ENCODE results near the gene GULP1.
"Not testable (repeated sequence)": the region's sequence is repeated elsewhere in the genome, so short reads cannot be mapped to it uniquely, and the experiment has no call there.

Gene GULP1, protein sequence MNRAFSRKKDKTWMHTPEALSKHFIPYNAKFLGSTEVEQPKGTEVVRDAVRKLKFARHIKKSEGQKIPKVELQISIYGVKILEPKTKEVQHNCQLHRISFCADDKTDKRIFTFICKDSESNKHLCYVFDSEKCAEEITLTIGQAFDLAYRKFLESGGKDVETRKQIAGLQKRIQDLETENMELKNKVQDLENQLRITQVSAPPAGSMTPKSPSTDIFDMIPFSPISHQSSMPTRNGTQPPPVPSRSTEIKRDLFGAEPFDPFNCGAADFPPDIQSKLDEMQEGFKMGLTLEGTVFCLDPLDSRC
- total RNA-seq = 0 to 0.28 (median 0.05) reads per million in 3 experiments

GRCh38 chr2:188291617-188292347 is at the start of gene GULP1:
TSS of gene GULP1 (plus strand) at chr2:188291874. CDS start at chr2:188477703, 185,829 bp downstream.
- no peak for DNase-seq

GRCh38 chr2:188243381-188243780 is 48.3 kb upstream of the GULP1 start:
- DNase-seq = no peak

GRCh38 chr2:188244383-188244782 is 47.3 kb upstream of the GULP1 start:
- DNase-seq = no peak

DNA sequence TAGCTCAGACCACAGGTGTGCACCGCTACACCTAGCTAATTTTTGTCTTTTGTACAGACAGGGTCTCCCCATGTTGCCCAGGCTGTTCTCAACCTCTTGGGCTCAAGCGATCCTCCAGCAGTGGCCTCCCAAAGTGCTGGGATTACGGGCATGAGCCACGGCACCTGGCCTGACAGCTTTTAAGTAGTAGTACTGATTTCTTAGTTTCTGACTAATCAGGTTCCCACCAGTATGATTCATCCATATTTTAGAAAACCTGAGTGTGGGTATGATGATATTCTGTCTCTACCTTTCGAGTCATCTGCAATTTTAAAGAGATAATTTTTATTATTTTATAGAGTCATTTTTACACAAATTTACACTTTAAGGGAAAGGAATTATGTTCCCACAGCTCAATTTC is 46.4 kb upstream of the GULP1 start:
- DNase-seq = no peak

DNA sequence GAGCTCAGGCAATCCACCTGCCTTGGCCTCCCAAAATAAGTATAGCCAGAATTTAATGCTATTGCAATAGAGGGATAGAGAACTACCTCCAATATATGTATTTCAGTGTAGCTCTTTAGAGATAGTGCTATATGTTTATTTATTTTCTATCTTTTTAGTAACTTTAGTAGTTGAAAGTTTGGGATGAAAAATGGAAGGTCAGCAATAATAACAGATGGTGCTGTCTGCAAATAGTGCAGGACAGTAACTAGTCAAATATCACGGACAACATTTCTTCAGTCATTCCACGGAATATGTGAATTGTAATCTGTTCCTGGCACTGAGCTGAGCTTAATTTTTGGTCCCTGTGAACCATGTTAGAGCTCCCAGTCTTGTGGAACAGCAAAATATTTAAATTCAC is 43.2 kb upstream of the GULP1 start:
- DNase-seq = no peak

GRCh38 chr2:188251034-188251433 is 40.6 kb upstream of the GULP1 start:
- DNase-seq = no peak

DNA sequence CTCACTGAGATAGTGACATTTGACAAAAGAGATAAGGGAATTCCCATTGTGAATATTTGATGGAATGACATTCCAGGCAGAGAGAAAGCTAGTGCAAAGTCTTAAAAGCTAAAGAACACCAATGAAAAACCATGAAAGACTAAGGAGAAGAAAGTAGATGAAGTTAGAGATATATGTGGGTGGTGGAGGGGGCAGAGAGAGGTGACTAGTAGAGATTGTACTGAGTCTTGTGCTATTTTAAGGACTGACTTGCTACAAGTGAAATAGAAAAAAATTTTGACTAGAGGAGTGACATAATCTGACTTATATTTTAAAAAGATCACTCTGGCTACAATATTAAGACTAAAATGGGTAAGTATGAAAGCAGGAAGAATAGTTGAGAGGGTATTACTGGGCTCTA is 35.3 kb upstream of the GULP1 start:
- DNase-seq = no peak

GRCh38 chr2:188265315-188265714 is 26.4 kb upstream of the GULP1 start:
- no peak for DNase-seq

- no peak for DNase-seq
Measured at GRCh38 chr2:188267776-188268175, 23.9 kb upstream of the GULP1 start.

- no peak for DNase-seq
Measured at GRCh38 chr2:188269004-188269403, 22.7 kb upstream of the GULP1 start.

GRCh38 chr2:188272121-188272520 is 19.6 kb upstream of the GULP1 start:
- no peak for DNase-seq

DNA sequence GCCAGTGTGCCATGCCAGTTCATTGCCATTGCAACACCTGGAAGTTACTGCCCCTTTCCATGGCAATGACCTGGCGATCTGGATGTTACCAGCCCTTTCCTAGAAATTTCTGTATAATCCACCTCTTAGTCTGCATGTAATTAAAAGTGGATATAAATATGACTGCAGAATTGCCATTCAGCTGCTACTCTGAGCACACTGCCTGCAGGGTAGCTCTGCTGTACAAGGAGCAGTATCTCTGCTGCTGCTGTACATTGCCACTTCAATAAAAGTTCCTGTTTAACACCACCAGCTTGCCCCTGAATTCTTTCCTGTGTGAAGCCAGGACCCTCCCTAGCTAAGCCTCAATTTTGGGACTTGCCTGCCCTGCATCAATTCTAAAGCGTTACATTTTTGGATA is 17.4 kb upstream of the GULP1 start:
- DNase-seq = no peak

- DNase-seq = no peak
Measured at GRCh38 chr2:188276255-188276654, 15.4 kb upstream of the GULP1 start.

- no peak for DNase-seq
Measured at GRCh38 chr2:188277786-188278185, 13.9 kb upstream of the GULP1 start.

DNA sequence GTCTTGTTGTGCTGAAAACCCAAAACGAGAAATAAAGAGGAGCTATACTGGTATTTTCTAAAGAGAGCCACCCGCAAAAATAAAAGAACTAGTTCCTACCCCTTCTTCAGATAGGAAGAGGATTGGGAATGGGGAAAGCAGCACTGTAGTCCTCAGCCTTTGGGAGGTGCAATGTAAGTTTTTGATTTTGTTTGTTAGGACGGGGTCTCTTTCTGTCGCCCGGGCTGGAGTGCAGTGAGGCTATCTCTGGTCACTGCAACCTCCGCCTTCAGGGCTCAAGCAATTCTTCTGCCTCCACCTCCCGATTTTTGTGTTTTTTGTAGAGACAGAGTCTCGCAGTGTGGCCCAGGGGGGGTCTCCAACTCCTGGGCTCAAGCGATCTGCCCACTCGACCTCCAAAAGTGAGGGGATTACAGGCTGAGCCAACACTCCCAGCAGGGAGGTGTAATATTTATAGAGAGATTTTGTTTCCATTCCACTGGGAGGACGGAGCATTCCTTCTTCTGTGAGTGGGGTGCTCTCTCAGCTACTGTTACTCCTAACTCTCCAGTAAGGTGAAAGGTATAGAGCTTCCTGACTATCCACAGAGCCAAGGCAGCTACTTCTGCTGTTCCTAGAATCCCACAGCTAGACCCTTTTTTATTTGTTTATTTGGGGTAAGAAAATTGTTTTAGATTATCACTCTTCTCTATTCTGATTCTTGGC is 13.1 kb upstream of the GULP1 start:
- DNase-seq = no peak

DNA sequence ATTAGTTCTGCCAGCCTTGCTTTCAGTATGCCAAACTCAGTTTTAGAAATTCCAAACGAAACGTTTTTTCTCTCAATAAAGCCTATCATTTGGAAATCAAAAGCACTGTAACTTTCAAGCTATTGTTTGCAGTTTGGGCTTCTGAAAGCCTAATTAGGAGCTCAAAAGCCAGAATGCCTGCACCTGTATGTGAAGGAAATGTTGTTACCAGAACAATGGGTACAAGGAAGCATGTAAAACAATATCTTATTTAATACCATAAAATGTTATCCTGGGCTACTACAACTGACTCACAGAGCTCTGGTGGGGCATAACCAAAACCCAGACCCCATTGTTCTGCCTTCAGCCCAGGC is 12.6 kb upstream of the GULP1 start:
- DNase-seq = no peak

DNA sequence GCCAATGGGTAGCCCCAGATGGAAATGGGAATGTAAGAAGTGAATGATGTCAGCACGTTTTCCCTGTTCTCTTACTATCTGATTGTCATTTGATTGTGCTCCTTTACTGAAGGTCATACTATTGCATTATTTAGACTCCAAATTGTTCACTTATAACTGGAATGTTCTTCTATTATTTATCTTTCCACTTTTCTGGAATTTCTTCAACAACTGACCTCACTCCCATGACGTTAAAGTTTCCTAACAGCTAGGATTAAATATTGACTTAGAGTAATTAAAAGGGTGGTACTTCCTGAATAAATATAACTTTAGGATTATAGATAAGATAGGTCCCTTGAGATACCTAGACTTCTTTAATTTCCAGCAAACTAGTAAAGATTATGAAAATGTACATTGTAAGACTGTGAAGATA is 10.9 kb upstream of the GULP1 start:
- DNase-seq = no peak

DNA sequence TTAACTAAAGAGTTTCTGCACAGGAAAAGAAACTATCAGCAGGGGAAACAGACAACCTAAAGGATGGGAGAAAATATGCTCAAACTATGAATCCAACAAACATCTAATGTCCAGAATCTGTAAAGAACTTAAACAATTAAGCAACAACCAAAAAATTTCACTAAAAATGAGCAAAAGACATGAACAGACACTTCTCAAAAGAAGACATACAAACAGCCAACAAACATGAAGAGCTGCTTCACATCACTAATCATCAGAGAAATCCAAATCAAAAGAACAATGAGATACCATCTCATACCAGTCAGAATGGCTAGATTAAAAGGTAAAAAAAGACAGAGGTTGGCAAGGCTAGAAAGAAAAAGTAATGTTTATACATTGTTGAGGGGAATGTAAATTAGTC is 8.8 kb upstream of the GULP1 start:
- no peak for DNase-seq

- not testable (repeated sequence) for DNase-seq
Measured at GRCh38 chr2:188284251-188284650, 7.4 kb upstream of the GULP1 start.

- DNase-seq = no peak
Measured at GRCh38 chr2:188285049-188285448, 6.6 kb upstream of the GULP1 start.

DNA sequence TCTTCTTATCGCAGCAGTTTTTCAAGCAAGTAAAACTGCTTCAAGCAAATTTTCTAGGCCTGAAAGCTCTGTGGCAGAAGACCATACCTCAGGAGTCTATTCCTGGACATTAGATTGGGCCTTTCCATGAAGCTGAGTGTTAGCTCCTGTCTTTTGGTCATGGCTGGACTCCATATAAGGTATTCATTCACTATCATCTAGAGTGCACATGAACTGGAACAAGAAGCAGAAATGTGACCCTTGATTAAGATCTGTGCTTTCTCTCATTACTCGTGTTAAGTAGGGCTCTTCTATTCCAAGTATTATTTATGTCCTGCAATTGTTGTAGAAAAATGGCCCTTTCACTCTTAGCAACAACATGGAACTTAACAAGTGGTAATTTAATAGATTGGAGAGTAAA is 5.9 kb upstream of the GULP1 start:
- no peak for DNase-seq

- DNase-seq = no peak
Measured at GRCh38 chr2:188291142-188291616, 495 bp upstream of the GULP1 start.

- no peak for DNase-seq
Measured at GRCh38 chr2:188292348-188293239, 920 bp downstream of the GULP1 start.
